Thyroid gland (tissue), 4 donors: ENCODE measurements around the gene LPP. TPM values are rescaled to one million over a fixed set of nuclear protein-coding genes. Genes with fewer than 3 reads are reported as not detected.

ENCODE experiments used
- DNase-seq, 2 donors: peaks; one replicate each; pipeline ENCODE4 v3.0.0-alpha.2; 2019
- H3K27ac ChIP-seq, 3 donors: fragments of 200-600 bp; sonication (generic); 1 replicate in 2 of 3; 2 replicates in 1 of 3; pipeline ENCODE4 v1.5.1; 2016 to 2019; ENCODE audit warnings: mild to moderate bottlenecking in 1 of 3, moderate library complexity in 1 of 3
- H3K27me3 ChIP-seq: fragments of 200-600 bp; sonication (generic); one replicate; pipeline ENCODE4 v1.5.1; 2019
- H3K36me3 ChIP-seq, 2 donors: fragments of 200-600 bp; sonication (generic); one replicate each; pipeline ENCODE4 v1.5.1; 2016 to 2019
- H3K4me1 ChIP-seq, 2 donors: fragments of 200-600 bp; sonication (generic); one replicate each; pipeline ENCODE4 v1.5.1; 2017 to 2019
- H3K4me3 ChIP-seq, 3 donors: fragments of 200-600 bp; sonication (generic); replicated peaks in 1 of 3; 1 replicate in 2 of 3; 2 replicates in 1 of 3; pipeline ENCODE4 v1.5.1; 2016; ENCODE audit warnings: mild to moderate bottlenecking in 1 of 3
- H3K9me3 ChIP-seq: fragments of 200-600 bp; sonication (generic); one replicate; pipeline ENCODE4 v1.5.1; 2017
- CTCF ChIP-seq, 6 experiments: fragments of 200-600 bp in 3 of 6; fragments of 450-650 bp in 3 of 6; sonication (generic) in 3 of 6; IDR thresholded peaks; one replicate each; pipeline ENCODE4 v1.5.1; 2016 to 2019; ENCODE audit warnings: antibody characterized with exemption in 6 of 6, mild to moderate bottlenecking in 2 of 6, inconsistent platforms in 1 of 6, moderate library complexity in 1 of 6
- POLR2A ChIP-seq, 2 donors: fragments of 450-650 bp; IDR thresholded peaks; one replicate each; pipeline ENCODE4 v1.6.1; 2017; ENCODE audit warnings: antibody characterized with exemption in 2 of 2, mild to moderate bottlenecking in 2 of 2, moderate library complexity in 1 of 2
- WGBS, 2 donors: methylation state at CpG; one replicate each; pipeline ENCODE4 v1.1.5; 2017; 5-methylcytosine and 5-hydroxymethylcytosine counted together
- intact Hi-C: fragments of 100-400 bp; cut with DNase I; formaldehyde crosslinking; loops from one replicate; pipeline ENCODE4 v1.15.1; 2023
- total RNA-seq, 4 donors: library from RNA; depleted of rRNA; stranded (reverse); fragments of >200 nt; gene quantifications; one replicate each; pipeline ENCODE4 v1.2.3, GENCODE V29; 2016

Gene LPP
- total RNA-seq, 4 donors from 2014 or later = 79.0 to 141 (median 82.8) TPM

- Histone ChIP-seq H3K27me3 (no peaks in the 10 kb centered on the region), H3K9me3 (no peaks in the 10 kb centered on the region), H3K4me1 (no peaks in the 10 kb centered on the region), H3K4me3 (no peak overlapping the region), H3K27ac (no peak overlapping the region), H3K36me3 (no peaks in the 10 kb centered on the region)
- whole genome bisulfite sequencing, 2 donors = 84 to 91% methylated on average over 2 of the region's 2 CpGs
- DNase-seq = no peak
- no peak for TF ChIP-seq POLR2A (IDR thresholded peaks at IDR 0.05)
- no peak for TF ChIP-seq CTCF (IDR thresholded peaks at IDR 0.05)
- intact Hi-C loops = no loop called here
Measured at GRCh38 chr3:188662795-188663194, 508.8 kb downstream of the LPP start.

DNA sequence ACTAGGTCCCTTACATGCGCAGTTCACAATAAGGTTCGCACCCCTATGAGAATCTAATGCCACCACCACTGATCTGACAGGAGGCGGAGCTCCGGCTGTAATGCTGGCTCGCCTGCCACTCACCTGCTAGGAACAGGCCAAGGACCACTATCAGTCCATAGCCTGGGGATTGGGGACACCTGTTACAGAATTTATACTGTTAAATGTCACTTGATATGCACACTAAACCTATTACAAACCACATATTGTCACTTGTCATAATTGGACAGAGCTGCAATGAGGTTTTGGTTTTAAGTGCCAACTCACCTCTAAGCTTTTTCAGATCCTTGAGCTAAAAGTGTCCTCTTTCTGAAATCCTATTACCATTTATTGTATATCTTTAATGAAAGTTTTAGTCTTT lies 509.9 kb downstream of the LPP start:
- TF ChIP-seq POLR2A (IDR thresholded peaks at IDR 0.05) = no peak
- TF ChIP-seq CTCF (IDR thresholded peaks at IDR 0.05) = no peak
- no peaks in the 10 kb centered on the region for H3K36me3 ChIP-seq
- H3K27ac ChIP-seq = no peak overlapping the region
- no peaks in the 10 kb centered on the region for H3K27me3 ChIP-seq
- intact Hi-C loops = no loop called here
- no peak overlapping the region for H3K4me3 ChIP-seq
- 100% methylated on average over 5 of the region's 5 CpGs for WGBS, 2 donors
- DNase-seq = no peak
- no peaks in the 10 kb centered on the region for H3K9me3 ChIP-seq
- no peaks in the 10 kb centered on the region for H3K4me1 ChIP-seq

- no peaks in the 10 kb centered on the region for H3K27me3 ChIP-seq
- 83 to 87% methylated on average over 3 of the region's 3 CpGs for WGBS, 2 donors
- intact Hi-C loops = no loop called here
Measured at GRCh38 chr3:188664795-188665194, 510.8 kb downstream of the LPP start.

DNA sequence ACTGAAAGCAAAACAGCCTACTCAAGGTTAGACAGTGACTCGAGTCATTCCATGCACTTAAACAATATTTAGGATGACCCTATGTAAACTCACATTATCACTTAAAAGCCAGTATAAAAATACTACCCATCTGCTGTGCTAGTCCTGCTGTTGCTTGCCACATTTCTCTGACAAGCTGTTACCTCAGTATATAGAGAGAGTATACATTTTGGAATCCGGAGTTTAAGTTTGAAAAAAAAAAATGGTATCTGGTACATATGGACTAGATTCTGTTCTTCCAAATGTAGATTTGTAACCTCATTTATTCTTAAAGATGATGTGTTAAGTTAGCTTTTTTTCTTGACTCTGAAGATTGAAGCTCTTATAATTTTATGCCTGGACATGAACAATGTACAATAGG lies 514.0 kb downstream of the LPP start:
- Histone ChIP-seq H3K36me3 (no peaks in the 10 kb centered on the region), H3K27ac (no peak overlapping the region), H3K27me3 (no peaks in the 10 kb centered on the region), H3K4me3 (no peak overlapping the region), H3K9me3 (no peaks in the 10 kb centered on the region), H3K4me1 (peaks cover 0 to 3% of the 10 kb centered on the region in 2 donors)
- TF ChIP-seq POLR2A (IDR thresholded peaks at IDR 0.05) = no peak
- no peak for TF ChIP-seq CTCF (IDR thresholded peaks at IDR 0.05)
- intact Hi-C loops = no loop called here
- WGBS, 2 donors = 96 to 99% methylated on average over 2 of the region's 2 CpGs
- no peak for DNase-seq

More at GRCh38 chr3:188664795-188665194, 510.8 kb downstream of the LPP start:
- H3K27ac ChIP-seq = no peak overlapping the region
- no peak overlapping the region for H3K4me3 ChIP-seq
- H3K9me3 ChIP-seq = no peaks in the 10 kb centered on the region
- H3K4me1 ChIP-seq = no peaks in the 10 kb centered on the region
- no peaks in the 10 kb centered on the region for H3K36me3 ChIP-seq
- TF ChIP-seq CTCF (IDR thresholded peaks at IDR 0.05) = no peak
- TF ChIP-seq POLR2A (IDR thresholded peaks at IDR 0.05) = no peak
- no peak for DNase-seq

DNA sequence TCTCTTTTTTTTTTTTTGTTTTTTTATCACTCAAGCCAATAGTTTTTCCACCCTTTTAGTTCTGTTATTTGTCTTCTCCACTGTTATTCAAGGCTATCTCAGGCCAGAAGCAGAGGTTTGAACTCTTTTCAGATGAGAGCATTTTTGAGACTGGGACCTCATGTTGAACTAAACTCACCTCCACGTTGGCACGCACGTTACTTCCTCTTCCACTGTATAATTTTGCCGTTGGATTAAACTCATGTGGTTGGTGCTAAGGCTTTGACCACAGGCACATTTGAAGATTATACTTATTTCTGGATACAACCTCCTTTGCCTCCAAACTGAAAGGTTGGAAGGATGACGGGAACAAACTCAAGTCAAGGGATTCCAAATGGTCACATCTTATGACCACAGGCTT lies 516.5 kb downstream of the LPP start:
- Histone ChIP-seq H3K27me3 (no peaks in the 10 kb centered on the region), H3K4me1 (peaks cover 0 to 3% of the 10 kb centered on the region in 2 donors), H3K36me3 (no peaks in the 10 kb centered on the region), H3K27ac (no peak overlapping the region), H3K4me3 (no peak overlapping the region), H3K9me3 (no peaks in the 10 kb centered on the region)
- TF ChIP-seq POLR2A (IDR thresholded peaks at IDR 0.05) (no peak), CTCF (IDR thresholded peaks at IDR 0.05) (no peak)
- intact Hi-C loops = no loop called here
- DNase-seq = no peak
- 93 to 97% methylated on average over 5 of the region's 5 CpGs for WGBS, 2 donors
